CD4-positive, alpha-beta T cell treated with Interleukin-12 subunit alpha and Interleukin-12 subunit beta, for 1 hour (primary cell): ENCODE measurements around the gene SP4.

Source experiments
- DNase-seq: peaks from one replicate; pipeline ENCODE4 v3.0.0-alpha.2; 2020

The SP4 gene

DNA sequence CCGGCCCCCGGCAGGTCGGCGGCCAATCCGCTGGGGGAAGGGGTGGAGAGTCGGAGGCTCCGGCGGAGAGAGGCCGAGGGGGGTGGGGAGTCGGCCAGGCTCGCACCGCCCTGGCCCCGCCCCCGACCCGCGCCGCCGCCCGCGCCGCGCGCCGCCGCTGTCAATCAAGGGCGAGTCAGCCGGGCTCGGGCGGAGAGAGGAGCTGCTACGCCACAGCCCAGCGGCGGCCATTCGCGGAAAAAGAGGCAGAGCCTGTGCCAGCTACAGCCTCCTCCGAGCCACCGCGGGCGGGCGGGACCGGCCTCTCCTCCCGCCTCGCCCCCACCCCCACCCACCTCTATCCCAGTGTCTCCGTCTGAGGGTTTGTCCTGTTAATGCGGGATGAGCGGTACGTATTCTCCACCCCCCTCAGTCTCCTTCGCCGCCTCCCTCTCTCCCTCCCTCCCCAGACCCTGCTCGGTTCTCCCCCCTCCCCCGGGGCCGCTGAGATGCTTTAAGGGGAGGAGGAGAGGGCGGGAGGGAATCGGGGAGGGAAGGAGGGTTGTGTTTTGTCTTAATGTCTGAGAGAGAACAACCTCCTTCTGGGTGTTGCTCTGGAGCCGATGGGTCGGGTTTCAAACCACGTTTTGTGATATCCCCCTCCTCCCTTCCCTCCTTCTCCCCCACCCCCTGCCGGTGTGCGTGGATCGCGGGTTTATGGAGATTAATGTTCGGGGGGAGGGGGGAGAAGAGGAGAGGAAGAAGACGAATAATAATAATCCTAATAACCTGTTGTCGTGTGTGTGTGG is at the start of gene SP4:
SP4 (plus strand) TSS at position 213 of the 788 bp plus-strand sequence; CDS start at position 382, 169 bp downstream.
- DNase-seq = peak; percentile 97

GRCh38 chr7:21383227-21384220 is 44.4 kb upstream of the SP4 start:
- DNase-seq = peak; percentile 33

DNA sequence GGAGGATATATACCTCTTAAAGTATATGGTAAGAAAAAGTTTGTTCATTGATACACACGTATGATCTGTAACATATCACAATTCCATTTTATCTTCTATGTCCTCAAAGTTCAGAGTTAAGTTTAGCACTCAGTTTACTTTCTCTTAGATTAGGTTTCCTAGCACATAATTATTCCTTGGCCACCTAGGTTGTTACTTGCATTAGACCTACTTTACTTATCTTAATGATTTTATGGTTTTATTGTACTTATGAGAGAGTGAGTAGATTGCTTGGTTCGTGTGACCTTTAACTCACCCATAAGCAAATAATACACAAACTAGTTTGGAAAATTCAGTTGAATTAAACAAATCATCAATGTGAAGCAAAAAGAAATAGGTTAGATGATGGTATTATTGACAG is 33.9 kb upstream of the SP4 start:
- no peak for DNase-seq

DNA sequence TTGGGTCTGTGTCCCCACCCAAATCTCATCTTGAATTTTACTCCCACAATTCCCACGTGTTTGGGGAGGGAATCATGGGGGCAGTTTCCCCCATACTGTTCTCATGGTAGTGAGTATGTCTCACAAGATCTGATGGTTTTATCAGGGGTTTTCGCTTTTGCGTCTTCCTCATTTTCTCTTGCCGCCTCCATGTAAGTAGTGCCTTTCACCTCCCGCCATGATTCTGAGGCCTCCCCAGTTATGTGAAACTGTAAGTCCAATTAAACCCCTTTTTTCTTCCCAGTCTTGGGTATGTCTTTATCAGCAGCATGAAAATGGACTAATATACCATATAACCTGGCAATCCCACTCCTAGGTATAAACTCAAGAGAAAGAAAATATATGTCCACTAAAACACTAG is 25.9 kb upstream of the SP4 start:
- DNase-seq = no peak

DNA sequence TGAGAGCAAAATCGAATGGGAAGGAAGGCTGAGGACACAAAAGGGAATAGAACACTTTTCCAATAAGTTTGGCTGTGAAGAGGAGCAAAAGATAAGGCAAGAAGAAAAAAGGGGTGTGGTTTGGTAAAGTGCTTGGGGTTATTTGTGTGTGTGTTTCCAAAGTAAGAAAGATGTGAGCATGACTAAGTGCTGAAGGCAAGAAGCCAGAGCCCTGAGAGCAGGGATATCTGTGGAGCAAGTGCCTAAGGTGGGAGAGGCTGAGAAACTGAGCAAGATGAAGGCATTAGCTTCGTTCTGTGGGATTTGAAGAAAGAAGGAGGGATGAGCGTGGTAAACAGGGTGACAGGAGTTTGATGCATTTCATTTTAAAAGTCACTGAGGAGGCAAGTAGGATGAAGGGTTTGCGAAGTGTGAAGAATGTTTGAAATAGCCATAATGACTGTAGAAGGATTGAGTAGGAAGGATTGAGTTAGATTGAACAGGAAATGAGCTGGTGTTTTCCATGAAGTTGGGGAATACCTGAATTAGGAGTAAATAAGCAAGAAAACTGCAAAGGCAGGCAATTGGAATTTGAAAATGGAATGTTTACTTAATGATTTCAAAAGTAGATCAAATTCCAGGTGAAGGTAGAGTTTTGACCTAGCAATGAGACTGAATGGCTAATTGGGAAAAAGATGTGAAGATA is 19.9 kb upstream of the SP4 start:
- DNase-seq = no peak

DNA sequence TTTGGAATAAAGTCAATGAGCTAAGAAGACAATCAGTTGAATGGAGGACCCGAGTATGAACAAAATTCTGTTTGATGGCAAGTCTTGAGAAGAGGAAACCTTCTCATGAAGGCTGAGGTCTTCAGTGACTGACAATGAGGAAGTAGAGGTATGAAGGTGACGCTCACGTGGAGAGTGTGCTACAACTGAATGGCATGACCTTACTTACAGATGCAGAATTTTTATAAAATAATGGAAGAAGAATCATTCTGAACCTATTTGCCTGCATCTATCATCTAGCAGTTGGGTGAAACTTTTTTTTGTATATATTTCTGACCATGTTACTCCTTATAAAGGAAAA is 19.4 kb upstream of the SP4 start:
- no peak for DNase-seq

GRCh38 chr7:21412410-21412851 is 15.5 kb upstream of the SP4 start:
- DNase-seq = peak; percentile 33

DNA sequence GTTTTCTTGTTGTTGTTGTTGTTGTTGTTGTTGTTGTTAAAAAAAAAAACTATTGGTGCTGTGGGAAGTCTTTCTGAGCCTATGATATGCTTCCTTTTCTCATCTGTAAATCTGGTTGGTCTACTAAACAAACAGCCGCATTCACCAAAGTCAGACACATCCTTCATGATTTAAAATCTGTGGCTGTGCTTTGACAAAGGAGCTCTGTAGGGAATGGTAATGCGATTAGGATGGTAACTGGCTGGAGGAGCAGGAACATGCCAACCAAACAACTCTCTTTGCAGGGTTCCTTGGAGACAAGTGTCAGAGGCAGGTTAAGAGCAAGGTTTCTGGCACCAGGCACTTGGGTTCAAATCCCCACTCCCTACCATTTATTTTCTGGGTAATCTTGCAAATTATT is 14.9 kb upstream of the SP4 start:
- DNase-seq = no peak

- no peak for DNase-seq
Measured at GRCh38 chr7:21413502-21413901, 14.4 kb upstream of the SP4 start.

GRCh38 chr7:21414795-21415393 is 13.0 kb upstream of the SP4 start:
- DNase-seq = no peak

- no peak for DNase-seq
Measured at GRCh38 chr7:21417647-21418046, 10.2 kb upstream of the SP4 start.

DNA sequence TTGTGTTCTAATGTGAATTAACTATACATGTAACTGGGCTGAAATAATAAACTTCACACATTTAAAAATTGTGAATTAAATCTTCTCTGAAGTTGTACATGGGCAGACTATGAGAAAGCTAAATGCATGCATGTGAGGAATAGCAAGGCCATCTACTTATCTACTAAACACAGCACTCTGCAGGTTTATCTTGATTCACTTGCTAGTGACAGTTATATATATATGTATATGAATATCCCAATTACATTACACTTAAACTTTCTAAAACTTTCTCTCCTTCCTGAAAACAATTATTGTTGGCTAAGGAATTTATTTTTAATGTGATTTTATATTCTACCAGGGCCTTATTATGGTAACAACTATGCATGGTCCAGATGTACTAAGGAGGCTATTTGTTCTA is 5.1 kb upstream of the SP4 start:
- no peak for DNase-seq

GRCh38 chr7:21425290-21425689 is 2.6 kb upstream of the SP4 start:
- no peak for DNase-seq

DNA sequence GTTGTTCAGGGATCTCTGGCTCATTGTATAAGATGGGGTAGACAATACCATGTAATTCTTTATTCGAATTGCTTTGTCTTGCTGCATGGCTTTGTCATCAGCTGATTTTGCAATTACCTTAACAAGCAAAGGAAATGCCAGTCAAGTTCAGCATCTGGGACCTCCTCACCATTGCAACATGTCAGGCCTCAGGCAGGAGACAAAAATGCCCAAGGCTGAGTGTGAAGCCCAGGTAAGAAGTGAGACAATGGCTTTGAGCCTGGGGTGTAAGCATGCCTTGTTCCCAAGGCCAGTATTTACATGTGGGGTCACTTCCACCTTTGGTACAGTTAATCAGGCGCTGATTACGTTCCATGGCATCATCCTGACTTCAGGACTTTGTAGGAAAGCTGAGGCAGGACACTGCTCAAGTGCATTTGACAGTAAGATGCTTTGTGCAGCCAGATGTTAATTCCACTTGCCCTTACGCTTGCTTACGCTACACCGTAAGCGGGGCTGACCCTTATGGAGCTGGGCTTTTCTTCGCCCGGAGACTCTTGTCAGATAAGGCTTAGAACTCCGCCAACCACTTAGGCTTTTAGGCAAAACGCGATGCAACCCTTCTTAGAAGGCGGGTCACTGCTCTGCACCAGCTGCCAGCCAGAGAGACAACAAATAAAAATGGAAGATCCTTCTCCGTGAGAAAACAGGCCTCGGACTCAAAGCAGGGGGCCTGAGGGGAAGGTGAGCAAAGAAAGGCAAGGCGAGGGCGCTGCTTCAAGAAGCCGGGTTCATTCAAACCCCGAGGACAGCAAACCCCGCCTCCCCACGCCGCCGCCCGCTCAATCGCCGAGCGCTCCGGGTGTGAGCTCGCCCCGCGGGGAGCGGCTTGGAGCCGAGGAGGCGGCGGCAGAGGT is 1.3 kb upstream of the SP4 start:
- no peak for DNase-seq

DNA sequence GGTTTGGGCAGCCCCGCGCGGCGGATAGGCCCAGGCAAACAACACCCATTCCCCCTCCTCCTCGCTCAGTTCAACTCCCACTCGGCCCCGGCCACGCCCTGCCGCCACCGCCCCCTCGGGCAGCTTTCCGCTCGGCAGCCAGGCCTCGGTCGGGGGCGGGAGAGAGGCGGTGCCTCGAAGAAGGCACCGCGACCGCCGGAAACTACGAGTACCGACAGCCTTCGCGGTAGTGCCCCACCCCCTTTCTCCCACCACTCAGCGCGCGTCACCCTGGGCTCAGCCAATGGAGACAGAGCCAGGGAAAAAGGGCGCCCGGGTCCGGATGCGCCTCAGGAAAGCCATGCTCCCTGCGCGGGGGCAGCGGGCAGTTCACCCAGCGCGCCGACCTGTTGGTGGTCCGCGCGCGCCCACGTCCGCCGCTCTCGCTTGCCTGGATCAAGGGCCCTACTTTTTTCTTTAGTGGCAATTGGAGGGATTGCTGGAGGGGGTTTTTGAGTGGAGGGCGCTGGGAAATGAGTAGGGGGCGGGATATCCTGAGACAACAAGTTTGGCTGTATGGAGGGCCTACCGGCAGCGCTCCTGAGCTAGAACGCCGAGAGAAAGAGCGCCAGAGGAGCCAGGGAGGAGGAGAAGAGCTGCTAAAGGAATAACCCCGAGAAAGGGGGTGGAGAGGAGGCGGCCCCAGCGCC is 557 bp upstream of the SP4 start:
- DNase-seq = peak; percentile 100

- no peak for DNase-seq
Measured at GRCh38 chr7:21428659-21428941, 717 bp downstream of the SP4 start.

GRCh38 chr7:21429021-21429420 is 1.1 kb downstream of the SP4 start:
- DNase-seq = no peak

GRCh38 chr7:21429786-21430574 is 2.1 kb downstream of the SP4 start:
- no peak for DNase-seq

DNA sequence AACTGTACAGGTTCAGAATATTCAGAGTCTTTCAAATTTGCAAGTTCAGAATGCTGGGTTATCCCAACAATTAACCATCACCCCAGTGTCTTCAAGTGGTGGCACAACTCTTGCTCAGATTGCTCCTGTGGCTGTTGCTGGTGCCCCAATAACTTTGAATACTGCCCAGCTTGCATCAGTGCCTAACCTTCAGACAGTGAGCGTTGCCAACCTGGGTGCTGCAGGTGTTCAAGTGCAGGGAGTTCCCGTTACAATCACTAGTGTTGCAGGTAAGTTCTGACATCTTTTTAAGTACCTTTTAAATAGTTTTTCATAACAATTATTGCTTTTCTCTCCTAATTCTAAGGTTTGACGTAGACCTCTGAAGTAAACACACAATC is 2.7 kb downstream of the SP4 start:
- no peak for DNase-seq

DNA sequence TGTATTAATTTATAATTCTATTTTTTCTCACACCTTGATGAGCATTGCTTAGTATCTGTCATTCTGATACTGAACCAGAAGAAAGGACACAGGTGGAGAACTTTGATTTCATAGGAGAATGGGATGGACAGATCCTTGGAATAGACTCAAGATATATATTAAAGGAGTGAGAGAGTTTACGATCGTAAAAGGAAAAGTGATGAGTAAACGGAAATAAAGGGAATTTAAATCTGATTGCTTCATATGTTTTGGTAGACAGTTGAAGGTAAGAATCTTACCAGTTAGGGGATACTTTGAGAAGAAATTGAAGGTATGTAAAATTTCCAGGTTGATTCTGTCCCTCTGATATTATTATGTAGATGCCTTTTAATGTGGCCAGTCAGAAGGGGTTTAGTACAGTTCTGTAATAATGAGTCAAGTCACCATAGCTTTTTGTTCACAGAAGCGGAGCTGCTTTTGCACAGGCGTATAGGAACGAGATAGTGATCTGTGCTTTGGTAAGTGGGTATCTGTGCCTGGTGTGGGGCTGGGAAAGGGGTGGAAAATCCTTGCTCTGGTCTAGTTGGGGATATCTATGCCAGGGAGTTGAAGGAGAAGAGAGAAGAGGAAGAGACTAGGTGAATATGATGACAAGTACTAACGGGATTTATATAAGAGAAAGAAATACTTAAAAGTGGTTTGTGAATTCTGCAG is 15.4 kb downstream of the SP4 start:
- no peak for DNase-seq
